Activated gamma-delta T cell treated with Interleukin-2 at 50 U/mL for 16 hours (primary cell): ENCODE results near the gene NSD1.
A peak's percentile ranks its signal among the peaks of the same experiment; 100 is the strongest.

Experiments used
- DNase-seq: peaks from one replicate; pipeline ENCODE4 v3.0.0-alpha.2; 2020

Gene NSD1

DNA sequence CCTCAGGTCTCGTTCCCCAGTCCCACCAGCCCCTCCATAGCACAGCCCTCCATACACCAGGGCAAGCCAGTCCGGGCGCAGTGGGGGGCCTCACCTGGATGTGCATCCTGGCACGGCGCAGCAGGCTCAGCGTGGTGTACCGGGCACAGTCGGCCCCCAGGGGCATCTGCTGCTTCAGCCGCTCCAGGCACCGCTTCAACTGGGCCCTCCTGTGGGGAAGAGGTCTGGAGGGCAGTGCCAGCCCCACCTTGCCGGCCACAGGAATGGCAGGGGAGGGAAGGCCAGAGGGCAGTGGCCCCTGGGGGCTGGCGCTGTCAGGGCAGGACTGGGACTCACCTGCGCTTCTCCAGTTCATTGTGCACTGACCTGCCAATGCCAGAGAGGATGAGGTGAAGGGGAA lies 176.8 kb downstream of the NSD1 start:
- no peak for DNase-seq

DNA sequence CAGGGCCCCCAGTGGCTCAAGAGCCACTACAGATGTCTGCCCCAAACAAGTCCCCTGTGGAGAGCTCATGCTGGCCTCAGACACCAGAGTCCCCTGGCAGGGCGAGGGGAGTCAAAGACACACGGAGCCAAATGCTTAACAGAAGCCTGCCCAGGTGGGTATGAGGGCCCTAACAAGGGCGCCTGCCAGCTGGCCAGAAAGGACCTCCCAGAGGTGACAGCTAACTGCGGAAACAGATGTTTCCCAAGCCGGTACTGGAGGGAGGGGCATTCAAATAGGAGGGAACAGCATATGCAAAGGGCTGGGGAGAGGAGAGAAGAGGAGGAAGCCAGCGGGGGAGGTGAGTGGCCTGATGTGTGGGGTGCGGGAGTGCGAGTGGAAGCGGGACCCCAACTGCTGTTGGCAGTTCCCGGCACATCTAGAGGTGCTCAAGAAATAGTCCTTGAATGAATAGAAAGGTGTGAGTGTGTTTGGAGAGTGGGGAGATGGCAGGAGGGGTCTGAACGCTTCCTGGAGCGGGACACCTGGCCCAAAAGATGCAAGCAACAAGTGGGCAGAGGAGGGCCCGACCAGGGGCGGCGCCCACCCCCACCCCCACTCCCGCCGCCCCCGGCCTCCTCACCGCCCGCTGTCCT lies 177.3 kb downstream of the NSD1 start:
- DNase-seq = no peak

DNA sequence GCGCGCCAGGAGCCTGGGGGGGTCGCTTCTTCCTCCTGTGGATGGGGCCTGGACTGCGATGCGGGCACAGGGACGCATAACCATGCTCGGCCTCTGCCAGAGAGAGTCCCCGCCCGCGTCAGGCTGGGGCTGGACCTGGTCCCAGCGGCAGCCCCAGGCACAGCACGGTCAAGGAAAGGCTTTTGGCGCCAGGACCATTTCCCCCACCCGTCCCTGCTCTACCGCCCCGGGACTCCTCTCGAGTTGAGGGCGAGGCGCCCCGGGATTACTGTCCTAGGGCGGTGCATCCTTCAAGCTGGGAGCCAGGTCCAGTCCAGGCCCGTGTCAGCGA lies 177.8 kb downstream of the NSD1 start:
- no peak for DNase-seq

DNA sequence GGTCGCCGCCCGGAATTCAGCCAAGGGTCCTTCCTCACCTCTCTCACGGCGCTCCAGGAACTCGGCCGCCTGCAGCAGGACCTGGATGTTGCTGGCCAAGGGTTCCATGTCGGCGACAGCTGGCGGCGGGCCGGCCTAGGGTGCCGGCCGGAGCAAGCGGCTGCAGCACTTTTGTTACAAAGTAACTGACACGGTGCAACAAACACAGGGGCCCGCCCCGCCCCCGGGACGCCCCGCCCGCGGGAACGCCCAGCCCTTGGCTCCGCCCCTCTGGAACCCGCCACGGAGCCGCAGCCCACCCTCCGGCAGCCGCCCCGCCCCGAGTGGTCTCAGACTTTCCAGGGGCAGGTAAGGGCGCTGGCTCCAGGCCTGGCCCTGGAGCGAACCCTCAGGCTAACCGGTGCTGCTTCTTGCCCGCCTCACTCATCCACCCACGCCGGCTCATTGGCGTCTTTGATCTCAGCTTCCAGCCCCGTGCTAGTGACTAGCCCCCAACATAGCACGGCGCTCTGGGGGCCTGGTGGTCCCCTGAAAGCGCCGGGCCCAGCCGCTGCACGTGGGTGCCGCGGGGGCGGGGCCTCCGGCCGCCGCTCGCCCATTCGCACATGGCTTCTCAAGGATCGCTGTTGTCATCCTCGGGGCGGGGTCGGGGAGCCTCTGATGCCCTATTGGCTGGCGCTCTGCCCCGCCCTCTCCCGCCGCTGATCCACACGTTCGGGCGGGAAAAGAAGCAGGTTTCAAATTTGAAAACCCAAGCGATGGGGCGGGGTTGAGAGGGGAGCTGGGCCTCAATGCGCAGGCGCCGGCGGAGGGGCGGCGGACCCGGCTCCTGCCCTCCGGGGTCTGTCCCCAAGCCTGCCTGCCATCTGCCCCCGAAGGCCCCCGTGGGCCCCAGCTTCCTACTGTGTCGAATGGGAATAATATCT lies 178.4 kb downstream of the NSD1 start, which contains the start of gene MXD3:
MXD3 (minus strand) TSS at position 176 of the 926 bp plus-strand sequence; CDS start at position 108, 68 bp downstream.
- DNase-seq = peak; percentile 92

DNA sequence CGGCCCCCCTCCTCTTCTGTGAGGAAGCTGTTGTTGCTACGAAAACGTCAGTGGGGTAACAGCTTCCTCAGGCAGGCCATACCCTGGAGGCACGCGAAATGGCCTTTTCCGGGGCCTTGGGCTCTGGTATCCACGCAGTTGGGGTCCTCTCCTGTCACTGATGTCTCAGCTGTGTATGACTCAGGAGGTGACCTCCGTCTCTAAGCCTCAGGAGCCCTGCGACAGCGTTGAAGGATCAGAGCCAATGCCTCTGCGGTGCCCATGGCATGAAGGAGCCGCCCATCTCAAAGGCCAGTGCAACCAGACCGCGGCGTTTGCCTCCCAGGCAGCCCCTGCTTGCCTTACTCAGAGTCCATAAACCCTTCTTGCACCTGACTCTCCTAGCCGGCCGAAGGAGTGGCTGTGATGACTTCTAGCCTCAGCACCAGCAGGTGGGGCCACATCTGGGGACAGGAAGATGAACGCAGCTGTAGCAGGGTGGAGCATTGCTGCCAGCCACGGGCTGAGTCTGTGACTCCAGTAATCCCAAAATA lies 179.1 kb downstream of the NSD1 start:
- peak; percentile 18 for DNase-seq

DNA sequence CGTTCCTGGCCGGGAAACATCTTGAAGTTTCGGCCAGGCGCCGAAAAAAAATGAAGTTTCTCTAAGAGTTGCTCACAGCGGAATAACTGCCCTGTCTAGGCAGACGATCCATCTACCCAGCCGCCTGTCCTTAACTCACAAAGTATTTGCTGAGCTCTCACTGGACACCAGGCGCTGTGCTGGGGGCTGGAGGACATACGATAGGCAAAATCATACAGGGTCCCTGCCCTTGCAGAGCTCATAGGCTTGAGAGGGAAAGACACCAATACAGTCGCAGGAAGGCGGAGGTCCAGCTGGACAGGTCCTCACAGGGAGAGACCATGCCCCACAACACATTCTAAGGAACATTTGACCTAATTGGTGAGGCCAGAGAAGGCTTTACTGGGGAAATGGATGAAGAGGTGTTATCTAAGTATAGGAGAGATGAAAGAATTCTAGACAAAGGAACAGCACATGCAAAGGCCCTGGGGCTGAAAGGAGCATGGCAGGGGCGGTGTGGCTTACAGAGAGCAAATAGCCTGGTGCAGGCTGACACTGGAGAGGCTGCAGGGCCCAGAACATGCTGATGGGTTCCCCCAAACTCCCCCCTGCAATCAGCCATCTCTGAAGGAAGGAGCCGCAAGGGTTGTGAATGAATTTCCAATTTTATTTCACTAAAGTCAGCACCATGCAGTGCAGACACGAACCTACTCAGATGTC lies 180.1 kb downstream of the NSD1 start:
- peak; percentile 3 for DNase-seq

DNA sequence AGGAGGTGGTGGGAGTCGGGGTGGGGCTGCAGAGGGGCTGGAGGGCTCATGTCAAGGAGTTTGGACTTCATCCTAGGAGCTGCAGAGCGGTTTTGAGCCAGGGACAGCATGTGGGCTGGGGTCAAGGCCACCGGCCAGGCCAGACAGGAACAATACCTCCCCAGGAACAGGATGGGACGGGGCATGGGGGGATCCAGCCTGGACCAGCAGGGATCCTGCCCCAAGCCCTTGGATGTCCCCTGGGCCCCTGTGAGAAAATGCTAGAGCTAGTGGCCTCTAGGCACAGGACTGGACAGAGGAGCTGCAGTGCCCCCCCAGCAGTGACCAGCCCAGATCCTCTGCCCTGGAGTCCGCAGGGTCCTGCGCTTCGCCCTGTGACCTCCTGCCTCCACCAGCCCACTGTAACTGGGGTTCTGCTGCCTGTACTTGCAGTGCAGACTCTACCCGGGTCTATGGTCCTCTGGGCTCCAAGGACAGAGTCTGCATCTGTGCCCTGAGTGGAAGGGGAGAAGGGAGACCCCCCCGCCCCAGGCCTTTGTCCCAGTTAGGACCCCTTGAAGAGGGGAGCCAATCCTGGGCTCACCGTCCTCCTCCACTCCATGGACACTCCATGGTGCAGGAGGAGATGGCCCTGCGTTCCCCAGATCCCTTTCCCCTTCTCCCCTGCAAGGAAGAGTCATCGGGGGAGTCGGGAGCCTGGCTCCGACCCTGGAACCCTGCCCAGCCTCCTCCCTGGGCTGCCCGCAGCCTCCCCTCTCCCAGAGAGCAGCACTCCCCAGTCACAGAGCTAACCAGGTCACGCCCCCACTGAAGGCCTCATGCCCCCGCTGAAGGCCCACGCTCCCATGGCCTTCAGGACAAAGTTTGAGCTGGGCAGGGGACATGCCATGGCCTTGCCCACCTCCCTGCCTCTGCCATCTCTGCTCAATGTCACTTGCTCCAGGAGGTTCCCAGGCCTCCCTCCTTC lies 181.1 kb downstream of the NSD1 start:
- DNase-seq = no peak

DNA sequence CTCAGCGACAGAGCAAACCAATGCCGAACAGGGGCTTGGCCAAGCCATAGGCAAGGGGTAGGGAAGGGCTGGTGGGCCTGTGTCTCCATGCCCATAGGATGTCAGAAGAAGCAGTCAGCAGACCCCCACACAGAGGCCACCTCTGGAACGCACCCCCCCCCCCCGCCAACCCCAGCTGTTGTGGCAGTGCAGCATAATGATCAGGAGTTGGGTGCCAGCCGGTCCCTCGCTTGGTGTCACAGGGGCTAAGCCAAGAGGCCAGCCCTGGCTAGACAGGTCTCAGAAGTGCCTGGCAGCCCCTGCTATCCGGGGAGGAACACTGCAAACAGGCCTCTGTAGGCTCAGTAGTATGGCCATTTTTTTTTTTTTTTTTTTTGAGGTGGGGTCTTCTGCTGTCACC lies 181.8 kb downstream of the NSD1 start:
- no peak for DNase-seq

DNA sequence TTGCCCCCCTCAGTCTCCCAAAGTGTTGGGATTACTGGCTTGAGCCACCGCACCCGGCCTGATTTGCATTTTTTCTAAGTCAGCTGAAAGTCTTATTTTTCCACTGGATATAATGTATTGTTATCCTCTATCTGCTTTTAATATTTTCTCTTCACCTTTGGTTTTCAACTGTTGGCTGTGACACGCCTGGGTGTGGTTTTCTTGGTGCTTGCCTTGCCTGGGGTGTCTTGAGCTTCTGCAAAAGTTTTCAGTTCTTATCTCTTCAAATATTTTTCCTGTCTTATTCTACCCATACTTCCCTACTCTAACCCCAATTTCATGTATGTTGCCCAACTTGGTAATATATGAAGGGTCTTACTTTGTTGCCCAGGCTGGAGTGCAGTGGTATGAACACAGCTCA lies 182.4 kb downstream of the NSD1 start:
- DNase-seq = no peak

DNA sequence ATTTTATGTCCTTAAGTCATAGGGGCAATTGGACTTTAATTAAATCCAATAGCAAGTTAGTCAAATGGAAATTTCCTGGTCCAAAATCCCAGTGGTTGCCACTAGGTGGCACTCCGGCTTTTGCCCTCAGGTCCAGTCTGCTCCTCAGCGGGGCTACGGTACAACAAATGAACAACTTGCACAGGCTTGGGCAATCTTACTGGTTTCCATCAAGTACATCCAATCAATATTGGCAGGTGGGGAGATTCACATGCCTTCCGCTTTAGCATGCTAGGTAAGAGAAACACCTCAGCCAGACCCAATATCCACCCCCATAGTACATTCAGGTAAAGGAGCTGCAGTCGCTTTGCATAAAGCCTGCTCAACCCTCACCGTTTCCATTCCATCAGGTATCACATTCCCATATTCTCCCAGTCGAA lies 184.4 kb downstream of the NSD1 start:
- peak; percentile 79 for DNase-seq

DNA sequence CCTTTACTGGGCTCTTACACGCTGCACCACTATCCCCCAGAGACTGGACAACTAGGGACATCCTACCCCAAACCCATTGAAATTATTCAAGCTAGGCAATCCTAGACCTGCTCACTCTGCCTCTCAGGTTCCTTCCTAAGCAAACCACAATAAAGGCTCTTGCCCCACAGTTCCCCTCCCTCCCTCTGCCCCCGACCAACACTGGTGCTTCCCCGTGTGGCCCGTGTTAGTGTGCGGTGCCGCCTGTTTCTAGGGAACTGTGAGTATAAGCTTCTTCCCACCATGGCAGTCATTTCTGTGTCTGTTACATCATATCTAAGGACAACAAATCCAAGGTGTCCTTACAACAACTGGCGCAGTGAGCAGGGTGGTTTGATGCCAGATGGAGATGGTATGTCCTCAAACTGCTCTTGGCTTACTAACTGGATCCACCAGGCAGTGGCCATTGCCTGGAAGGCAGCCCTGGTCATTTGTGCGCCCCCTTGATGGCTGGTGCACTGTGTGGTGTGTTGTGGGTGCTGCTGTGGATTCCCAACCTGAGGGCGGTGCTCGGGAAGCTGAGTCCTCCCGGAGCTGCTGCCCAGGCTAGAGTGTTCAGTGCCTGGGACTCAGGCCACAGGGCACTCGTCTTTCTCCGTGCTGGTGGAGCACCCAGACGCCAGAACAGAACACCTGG lies 186.5 kb downstream of the NSD1 start:
- DNase-seq = no peak

DNA sequence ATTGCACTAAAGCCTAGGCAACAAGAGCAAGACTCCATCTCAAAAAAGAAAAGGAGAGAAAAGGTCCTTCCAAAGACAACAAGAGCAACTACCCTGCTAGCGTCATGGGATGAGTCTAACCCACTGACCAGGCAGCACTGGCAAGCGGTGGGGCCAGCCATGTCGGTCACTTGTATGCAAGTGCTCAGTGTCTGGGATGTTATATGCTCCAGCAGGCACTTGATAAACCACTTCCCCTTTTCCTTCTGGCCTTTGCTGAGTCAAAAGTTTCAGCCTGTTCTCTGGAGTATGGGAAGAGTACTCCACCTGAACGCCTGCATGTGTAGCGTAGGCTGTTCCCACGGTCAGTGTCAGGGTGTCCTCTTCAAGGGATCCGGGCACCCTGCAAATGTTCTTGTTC lies 187.3 kb downstream of the NSD1 start:
- no peak for DNase-seq

DNA sequence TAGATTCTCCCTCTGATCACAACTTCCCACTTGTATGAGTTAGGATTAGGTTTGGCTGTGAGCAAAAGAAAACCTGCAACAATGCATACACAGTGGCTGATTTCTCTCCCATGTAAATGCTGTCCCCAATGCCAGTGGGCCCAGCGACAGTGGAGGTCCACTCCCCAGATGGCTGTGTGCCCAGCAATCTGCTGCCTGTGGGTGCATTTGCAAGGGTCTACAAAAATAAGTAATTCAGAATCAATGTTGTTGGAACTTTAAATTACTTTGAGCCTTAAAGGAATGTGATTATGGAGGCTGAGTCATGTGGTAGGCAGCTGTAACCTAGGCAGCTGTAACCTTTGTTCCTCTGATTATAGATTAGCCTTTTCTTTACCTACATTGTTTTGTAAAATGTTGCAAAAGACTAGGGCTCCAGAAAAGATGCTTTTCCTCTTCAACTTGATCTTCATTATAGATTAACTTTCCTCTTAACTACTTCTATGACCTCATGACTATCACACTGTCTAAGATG lies 192.4 kb downstream of the NSD1 start:
- no peak for DNase-seq

DNA sequence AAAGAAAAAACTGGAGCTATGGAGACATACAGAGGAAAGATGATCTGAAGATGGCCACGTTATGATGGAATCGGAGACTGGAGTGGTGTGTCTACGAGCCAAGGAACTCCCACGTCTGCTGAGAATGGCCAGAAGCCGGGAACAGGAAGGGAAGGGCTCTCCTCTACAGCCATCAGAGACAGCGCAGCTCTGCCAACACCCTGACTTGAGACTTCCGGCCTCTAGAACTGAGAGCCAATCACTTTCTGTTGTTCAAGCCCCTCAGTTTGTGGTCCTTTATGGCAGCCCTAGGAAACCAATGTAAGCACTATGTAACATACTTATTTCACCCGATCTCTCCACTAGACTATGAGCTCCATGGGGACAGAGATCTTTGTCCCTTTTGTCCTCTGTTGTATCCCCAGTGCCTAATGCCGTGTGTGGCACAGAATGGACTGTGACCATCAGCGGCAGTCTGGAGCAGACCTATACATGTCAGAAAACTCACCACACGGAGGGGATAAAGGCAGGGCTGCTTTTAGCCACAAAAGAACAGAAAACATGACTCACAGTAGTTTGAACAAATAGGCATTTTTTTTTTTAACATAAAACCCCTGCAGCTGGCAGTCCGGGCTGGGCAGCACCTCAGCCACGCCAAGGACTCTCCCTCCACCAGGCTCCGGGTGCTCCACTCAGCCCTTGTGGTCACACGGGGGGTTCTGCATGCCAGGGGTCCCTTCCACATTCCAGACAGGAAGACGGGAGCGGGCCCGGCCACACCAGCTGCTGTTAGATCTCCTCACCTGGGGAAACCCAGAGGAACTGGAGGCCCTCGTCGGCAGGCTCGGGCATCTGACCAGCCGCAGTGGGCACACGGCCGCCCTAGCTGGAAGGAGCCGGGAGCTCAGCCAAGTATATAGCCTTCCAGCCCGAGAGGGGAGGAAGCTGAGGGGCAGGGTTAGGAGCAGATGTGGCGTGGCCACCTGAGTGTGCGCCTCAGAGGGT lies 194.3 kb downstream of the NSD1 start:
- no peak for DNase-seq

DNA sequence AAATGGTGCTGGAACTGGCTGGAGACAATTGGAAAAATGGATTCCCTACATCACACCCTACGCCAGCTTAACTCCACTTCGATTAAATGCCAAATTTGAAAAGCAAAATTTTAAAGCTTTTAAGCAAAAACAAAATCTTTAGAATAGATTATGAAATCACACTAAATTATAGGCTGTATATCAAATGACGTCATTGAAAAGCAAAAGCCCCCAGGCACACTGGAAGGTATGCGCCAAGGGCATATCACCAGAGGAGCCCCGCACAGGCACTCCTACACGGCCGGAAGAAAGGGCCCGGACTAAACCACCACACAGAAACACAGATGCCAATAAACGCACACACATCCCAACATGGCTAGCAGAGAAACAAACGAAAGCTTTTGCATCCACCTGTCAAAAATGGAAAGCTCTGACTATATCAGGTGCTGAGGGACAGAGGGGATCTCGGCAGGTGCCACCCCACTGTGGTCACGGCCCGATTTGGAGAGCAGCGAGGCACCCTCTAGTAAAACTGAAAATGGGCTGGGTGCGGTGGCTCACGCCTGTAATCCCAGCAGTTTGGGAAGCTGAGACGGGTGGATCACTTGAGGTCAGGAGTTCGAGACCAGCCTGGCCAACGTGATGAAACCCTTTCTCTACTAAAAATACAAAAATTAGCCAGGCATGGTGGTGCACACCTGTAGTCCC lies 195.1 kb downstream of the NSD1 start:
- no peak for DNase-seq

DNA sequence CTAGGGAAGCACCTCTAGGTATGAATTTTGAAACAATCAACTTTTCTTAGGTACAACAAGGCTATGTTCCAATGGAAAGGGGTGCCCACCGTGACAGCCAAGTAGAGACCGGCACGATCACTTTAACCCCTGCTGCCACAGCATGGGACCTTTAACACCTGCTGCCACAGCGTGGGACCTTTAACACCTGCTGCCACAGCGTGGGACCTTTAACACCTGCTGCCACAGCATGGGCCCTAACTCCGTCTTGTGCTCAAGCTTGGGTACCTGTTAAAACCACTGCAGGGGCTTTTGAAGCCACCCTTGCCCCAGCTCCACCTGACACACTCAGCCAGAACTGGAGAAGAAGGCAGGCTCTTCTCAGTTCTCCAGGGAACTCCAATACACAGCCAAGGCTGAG lies 196.3 kb downstream of the NSD1 start:
- DNase-seq = no peak

DNA sequence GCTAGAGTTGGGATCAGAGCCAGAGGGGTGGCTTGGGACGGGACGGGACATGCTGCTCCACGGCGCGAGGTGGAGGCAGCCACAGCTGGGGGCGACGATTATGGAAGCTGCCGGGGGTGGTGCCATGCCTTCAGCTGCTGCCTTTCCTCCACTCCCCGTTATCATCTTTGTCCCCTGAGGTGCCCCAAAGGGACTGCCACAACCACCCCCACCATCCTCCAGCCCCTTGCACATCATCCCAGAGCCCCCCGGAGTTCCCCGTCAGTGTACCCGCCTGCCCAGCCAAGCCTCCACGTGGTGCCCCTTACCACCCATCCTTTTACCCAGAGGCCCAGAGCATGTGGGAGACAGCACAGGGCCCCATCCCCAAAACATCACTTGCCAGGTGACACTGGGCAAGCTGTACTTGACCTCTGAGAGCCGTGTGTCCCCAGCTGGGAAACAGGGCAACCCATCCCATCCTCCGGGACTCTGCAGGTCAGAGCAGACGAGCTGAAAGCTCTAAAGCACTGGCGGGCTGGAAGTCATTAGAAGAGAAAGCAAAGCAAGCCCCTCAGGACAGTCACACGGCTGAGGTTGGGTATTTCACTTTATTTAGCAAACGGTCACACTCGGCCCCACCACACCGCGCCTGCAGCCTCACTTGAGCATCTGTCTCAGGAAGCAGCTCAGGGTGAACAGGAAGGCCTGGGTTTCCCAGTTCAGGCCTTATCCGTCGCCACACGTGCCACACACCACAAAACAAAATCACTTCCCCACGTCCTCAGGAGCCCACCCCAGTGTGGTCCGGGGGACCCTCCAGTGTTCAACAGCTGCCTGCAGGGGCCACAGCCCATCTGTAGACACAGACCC lies 197.6 kb downstream of the NSD1 start:
- DNase-seq = no peak
